ENCODE results near the gene CYP2C18.

- TF ChIP-seq CTCF (IDR thresholded peaks at IDR 0.05; ENCODE audit: poor library complexity) = no peak
- no peak for TF ChIP-seq EZH2 (IDR thresholded peaks at IDR 0.05; ENCODE audit: borderline replicate concordance)
These were observed 42.3 kb downstream of the CYP2C18 start for GRCh38 chr10:94725871-94726270.
